HG03064 (cell line): ENCODE results near the gene ZNF440.
"Not testable (repeated sequence)": the region's sequence is repeated elsewhere in the genome, so short reads cannot be mapped to it uniquely, and the experiment has no call there.

Experiments used
- ATAC-seq: cut with Tn5 transposase; IDR thresholded peaks from one replicate; pipeline ENCODE4 v1.9.1; 2021; ENCODE audit warnings: low read depth; ENCODE audit not compliant: unreplicated experiment

ZNF440 gene

GRCh38 chr19:11814029-11814699, at the start of gene ZNF440:
TSS of gene ZNF440 (plus strand) at chr19:11814273. CDS start at chr19:11814448, 175 bp downstream.
- peak; percentile 96 for ATAC-seq

- peak; percentile 89 for ATAC-seq
Observed at GRCh38 chr19:11766597-11767591, 47.2 kb upstream of the ZNF440 start, which contains the start of gene ZNF441. TSS of gene ZNF441 (plus strand) at chr19:11767000. CDS start at chr19:11767194, 194 bp downstream.

- ATAC-seq = no peak
Observed at GRCh38 chr19:11767633-11768133, 46.4 kb upstream of the ZNF440 start.

- ATAC-seq = no peak
Observed at GRCh38 chr19:11769995-11770394, 44.1 kb upstream of the ZNF440 start.

- ATAC-seq = not testable (repeated sequence)
Observed at GRCh38 chr19:11771520-11771919, 42.6 kb upstream of the ZNF440 start.

GRCh38 chr19:11776669-11777068, 37.4 kb upstream of the ZNF440 start:
- ATAC-seq = not testable (repeated sequence)

GRCh38 chr19:11780431-11781020, 33.5 kb upstream of the ZNF440 start:
- ATAC-seq = no peak

- ATAC-seq = no peak
Observed at GRCh38 chr19:11781295-11782057, 32.6 kb upstream of the ZNF440 start.

GRCh38 chr19:11783767-11784166, 30.3 kb upstream of the ZNF440 start:
- no peak for ATAC-seq

GRCh38 chr19:11784356-11784755, 29.7 kb upstream of the ZNF440 start:
- ATAC-seq = no peak

GRCh38 chr19:11787536-11787935, 26.5 kb upstream of the ZNF440 start:
- ATAC-seq = no peak

- no peak for ATAC-seq
Observed at GRCh38 chr19:11792942-11793341, 21.1 kb upstream of the ZNF440 start.

- ATAC-seq = peak; percentile 54
Observed at GRCh38 chr19:11797491-11797890, 16.6 kb upstream of the ZNF440 start.

GRCh38 chr19:11798391-11799330, 15.4 kb upstream of the ZNF440 start, which contains the start of gene ZNF491:
TSS of gene ZNF491 (plus strand) at chr19:11798523. CDS start at chr19:11805954, 7,431 bp downstream.
- ATAC-seq = peak; percentile 79

- ATAC-seq = no peak
Observed at GRCh38 chr19:11806354-11807098, 7.5 kb upstream of the ZNF440 start.

- ATAC-seq = no peak
Observed at GRCh38 chr19:11807099-11807380, 7.0 kb upstream of the ZNF440 start.

- ATAC-seq = no peak
Observed at GRCh38 chr19:11813703-11814028, 407 bp upstream of the ZNF440 start.

- no peak for ATAC-seq
Observed at GRCh38 chr19:11814700-11815035, 595 bp downstream of the ZNF440 start.
